Measurements from ENCODE around the gene NHP2.
"Not testable (repeated sequence)": the region's sequence is repeated elsewhere in the genome, so short reads cannot be mapped to it uniquely, and the experiment has no call there.

The NHP2 gene

DNA sequence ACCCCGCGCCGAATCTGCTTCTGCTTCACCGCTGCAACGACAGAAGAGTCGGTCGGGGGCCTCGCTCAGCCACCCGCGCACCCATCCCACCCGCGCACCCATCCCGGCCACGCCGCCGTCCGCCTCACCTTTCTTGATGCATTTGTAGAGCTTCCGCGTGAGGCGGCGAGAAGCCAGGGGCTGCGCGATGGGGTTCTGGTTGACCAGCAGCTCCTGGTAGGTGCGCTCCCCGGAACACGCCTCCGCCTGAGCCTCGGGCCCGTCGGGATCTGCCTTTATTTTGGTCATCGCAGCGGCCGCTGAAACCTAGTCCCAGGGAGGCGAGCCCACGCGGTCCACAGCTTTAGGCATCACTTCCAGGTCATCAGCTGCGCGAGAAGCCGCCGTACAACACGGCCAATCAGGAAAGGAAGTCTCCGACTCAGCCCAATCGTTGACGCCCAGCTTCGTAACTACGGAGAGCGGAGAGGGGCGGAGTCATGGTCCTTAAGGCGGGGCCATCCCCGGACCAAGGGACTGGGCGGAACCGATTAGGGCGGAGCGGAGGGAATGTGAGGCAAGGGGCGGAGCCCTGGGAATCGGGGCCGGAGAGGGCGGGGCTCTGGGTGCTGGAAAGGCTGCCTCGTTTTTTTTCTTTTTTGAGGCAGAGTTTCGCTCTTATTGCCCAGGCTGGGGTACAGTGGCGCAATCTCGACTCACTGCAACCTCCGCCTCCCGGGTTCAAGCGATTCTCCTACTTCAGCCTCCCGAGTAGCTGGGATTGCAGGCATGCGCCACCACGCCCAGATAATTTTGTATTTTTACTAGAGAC, at the start of gene NHP2:
TSS of gene NHP2 (minus strand) at position 356 of the 811 bp plus-strand sequence. CDS start at position 288, 68 bp downstream.
- peak; percentile 99 for DNase-seq

DNA sequence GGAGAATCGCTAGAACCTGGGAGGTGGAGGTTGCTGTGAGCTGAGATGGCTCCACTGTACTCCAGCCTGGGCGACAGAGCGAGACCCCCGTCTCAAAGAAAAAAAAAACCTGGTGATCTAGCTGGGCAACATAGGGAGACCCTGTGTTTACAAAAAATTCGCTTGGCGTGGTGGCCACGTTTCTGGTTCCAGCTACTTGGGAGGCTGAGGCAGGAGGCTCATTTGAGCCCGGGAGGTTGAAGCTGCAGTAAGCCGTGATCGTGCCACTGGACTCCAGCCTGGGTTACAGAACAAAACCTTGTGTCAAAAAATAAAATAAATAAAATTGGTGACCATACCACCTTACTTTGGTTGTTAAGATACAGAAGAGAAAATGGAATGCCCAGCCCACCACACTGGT, 48.9 kb upstream of the NHP2 start:
- DNase-seq, result no peak

DNA sequence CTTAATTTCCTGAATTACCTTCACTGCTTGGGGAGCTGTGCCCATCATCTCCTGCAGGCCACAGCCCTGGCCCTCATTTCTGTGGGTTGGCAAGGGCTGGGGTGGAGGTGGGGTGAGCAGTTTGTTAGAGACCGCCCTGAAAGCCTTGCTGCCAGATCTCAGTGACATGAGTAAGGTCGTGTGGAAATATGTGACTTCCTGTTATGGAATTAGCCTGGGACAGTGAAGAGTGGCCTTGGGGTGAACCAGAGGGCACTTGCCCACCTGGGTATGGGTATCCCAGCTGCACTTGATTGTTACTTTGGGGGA, 48.2 kb upstream of the NHP2 start:
- DNase-seq, result no peak

DNA sequence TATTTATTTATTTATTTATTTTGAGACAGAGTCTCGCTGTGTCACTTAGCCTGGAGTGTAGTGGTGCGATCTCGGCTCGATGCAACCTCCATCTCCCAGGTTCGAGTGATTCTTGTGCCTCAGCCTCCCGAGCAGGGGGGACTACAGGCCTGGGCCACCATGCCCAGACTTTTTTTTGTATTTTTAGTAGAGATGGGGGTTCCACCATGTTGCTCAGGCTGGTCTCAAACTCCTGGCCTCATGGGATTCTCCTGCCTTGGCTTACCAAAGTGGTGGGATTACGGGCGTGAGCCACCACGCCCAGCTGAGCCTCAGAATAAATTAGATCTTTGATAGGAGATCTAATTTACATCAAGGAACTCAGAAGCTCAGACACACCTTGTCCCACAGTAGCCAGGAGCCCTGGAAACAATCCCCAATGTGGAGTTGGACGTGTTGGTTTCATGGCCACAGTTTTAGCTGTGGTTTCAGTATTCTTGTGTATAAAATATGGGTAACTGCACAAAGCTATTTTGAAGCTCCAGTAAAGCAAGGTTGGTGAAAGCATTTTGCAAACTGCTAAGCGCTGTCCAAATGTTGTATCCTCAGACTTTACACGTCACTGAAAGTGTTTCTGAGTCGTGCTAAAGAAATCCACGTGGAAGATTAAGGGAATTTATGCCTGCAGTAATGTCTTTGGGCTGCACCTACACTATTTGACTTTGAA, 47.7 kb upstream of the NHP2 start:
- DNase-seq, result peak; percentile 34

DNA sequence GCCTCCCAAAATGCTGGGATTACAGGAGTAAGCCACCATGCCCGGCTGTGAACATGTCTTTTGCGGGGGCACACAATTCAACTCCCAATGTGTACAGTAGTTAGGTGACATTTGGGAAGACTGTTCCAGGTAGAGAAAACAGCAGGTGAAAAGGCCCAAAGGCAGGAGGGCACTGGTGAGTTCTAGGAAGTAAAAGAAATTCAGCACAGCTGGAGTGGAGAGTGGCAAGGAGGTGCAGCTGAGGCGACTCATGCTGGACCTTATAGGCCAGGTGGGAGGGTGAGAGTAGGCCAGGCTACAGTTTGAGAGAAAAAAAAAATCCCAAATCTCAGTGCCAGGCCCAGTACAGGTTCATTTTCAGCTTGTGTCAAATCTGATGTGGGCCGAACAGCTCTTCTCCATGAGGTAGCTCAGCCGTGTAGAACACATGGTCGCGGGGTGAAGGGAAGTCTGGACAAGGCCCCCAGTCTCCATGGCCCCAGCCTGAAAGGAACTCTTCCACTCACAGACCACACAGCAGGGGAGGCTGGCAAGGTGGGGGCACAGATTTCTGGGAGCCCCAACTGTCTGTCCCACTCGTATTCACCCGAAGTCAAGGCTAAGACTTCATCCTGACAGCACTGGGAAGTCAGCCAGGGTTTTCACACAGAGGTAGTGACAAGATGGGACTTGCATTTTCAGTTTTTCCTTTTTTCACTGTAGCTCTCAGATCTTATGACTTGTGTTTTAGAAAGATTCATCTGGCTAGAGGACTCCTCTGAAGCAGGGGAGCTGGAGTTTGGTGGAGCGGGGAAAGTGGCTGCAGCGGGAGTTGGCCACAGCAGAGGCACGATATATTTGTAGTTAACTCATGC, 46.1 kb upstream of the NHP2 start:
- DNase-seq, result no peak

DNA sequence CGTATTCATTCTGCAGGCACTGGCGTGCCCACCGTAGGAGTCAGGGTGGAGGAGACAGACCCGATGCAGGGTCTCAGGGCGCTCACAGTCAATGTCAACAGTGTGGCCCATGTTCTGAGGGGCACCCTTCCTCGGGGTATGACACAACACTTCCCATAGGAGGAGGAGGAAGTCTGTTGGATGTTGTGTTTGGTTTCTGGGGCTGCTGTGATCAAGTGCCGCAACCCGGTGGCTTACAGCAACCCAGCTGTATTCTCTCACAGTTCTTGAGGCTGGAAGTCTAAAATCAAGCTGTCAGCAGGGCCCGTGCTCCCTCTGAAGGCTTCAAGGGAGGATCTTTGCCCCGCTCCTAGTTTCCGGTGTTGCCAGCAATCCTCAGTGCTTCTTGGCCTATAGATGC, 45.0 kb upstream of the NHP2 start:
- DNase-seq, result no peak

DNA sequence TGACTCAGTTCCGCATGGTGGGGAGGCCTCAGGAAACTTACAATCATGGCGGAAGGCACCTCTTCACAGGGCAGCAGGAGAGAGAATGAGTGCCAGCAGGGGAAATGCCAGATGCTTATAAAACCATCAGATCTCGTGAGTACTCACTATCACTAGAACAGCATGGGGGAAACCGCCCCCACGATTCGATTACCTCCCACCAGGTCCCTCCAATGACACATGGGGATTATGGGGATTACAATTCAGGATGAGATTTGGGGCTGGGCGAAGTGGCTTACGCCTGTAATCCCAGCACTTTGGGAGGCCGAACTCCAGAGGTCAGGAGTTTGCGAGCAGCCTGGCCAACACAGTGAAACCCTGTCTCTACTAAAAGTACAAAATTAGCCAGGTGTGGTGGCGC, 44.5 kb upstream of the NHP2 start:
- not testable (repeated sequence) for DNase-seq

DNA sequence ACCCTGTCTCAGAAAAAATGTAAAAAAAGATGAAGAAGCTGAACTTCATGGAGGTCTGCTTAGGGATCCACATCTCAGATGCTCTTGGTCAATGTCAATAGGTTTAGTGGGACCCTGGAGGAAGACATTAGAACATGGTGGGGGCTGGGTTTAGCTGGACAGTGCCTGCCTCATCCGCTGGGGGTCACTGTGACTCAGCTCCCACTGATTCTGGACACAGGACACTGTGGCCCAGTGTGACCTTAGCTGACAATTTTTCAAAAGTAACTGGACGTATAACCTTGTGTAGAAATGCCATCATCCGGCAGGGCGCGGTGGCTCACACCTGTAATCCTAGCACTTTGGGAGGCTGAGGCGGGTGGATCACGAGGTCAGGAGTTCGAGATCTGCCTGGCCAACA, 43.3 kb upstream of the NHP2 start:
- no peak for DNase-seq

DNA sequence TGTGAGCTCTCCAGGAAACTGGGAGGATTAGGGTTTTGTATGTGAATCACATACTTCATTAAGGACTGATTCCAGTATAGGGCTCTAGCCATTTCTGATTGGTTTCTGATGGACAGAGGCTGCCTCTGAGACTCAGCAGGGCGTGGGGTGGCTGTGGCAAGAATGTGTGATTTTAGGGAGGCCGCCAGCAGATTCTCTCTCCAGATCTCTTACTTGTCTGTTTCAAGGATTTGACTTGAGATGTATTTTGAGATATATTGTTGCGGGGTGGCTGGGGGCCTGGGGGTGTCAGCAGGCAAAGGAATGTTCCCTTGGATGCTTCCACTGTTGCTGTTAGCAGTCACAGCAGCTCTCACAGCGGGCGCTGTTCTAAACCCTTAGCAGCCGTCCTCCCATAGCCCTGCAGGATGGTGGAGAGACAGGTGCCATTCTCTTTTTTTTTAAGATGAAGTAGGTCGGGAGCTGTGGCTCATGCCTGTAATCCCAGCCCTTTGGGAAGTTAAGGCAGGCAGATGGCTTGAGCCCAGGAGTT, 42.7 kb upstream of the NHP2 start:
- DNase-seq, result no peak

DNA sequence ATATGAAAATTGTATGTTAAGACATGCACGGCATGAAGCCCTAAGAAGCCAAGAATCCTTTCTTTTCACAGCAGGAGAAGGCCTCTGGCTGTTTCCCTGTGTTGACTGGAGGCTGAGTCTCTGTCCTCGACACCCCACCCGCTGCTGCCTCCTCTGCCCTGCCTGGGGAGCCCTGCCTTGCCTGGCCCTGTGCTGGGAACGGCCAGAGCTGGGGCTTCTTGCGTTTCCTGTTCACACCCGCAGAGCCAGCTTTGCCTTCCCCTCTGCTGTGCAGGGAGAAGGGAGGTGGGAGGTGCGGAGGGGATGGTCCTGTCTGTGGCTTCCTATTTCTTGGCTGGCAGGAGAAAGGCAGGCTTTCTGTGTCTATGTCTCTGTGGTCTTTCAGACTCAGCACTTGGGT, 40.3 kb upstream of the NHP2 start:
- no peak for DNase-seq

DNA sequence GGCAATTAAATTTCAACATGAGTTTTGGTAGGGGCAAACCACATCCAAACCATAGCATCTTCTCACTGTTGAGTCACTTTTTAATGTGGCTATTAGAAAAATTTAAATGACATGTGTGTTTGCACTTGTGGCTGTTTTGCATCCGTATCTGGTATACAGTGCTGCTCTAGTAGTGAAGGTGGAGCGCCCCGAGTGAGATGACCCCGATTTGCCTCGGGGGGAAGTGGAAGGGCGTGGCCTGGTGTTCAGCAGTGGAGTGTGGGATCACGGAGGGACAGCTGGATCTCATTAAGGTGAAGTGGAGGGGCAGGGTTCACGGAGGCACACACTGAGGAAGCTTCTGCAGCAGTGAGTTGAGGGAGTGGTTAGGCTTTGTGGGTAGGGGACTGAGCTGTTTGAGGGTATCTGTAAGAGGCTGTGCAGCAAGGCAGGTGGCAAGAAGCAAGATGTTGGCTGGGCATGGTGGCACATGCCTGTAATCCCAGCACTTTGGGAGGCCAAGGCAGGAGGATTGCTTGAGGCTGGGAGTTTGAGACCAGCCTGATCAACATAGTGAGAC, 39.6 kb upstream of the NHP2 start:
- no peak for DNase-seq

DNA sequence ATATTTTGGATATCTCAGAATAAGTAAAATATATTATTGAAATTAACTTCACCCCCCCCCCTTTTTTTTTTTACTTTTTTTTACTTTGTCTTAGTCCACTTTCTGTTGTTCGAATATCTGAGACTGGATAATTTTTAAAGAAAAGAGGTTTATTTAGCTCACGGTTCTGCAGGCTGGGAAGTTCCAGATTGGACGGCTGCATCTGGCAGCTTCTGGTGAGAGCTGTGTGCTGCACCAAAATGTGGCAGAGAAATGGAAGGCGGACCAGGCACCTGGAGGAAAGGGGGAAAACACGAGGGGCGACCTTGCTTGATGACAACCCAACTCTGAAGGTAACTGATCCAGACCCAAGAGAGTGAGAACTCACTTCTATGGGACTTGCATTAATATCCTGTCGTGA, 39.1 kb upstream of the NHP2 start:
- DNase-seq, result no peak

DNA sequence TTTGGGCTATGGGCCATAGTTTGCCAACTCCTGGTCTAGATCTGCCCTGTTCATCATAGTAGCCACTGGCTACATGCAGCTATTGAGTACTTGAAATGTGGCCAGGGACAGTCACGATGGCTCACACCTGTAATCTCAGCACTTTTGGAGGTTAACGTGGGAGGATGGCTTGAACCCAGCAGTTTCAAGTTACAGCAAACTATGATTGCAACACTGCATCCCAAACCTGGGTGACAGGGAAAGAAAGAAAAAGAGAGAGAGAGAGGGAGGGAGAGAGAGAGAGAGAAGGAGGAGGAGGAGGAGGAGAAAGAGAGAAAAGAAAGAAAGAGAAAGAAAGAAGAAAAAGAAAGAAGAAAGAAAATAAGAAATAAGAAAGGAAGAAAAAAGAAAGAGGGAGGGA, 38.6 kb upstream of the NHP2 start:
- no peak for DNase-seq

DNA sequence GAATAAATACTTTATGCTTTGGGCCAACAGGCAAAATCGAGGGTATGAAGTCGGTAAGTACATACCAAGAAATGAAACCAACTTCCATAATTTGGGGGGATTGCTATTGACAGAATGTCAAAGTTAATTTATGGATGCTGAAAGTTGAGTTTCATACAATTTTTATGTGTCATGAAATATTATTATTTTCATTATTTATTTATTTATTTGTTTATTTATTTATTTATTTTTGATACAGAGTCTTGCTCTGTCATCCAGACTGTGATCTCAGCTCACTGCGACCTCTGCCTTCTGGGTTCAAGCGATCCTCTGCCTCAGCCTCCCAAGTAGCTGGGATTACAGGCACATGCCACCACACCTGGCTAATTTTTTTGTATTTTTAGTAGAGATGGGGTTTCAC, 38.0 kb upstream of the NHP2 start:
- DNase-seq, result no peak

DNA sequence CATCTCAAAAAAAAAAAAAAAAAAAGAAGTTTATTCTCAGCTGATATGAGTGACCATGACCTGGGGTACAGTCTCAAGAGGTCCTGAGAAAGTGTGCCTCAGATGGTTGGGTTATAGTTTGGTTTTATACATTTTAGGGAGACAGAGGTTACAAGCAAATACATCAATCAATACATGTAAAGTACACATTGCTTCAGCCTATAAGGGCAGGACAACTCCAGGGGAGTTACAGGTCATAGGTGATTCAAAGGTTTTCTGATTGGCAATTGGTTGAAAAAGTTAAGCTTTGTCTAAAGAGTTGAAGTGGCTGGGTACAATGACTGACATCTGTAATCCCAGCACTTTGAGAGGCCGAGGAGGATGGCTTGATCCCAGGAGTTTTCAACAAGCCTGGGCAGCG, 35.7 kb upstream of the NHP2 start:
- DNase-seq, result no peak

DNA sequence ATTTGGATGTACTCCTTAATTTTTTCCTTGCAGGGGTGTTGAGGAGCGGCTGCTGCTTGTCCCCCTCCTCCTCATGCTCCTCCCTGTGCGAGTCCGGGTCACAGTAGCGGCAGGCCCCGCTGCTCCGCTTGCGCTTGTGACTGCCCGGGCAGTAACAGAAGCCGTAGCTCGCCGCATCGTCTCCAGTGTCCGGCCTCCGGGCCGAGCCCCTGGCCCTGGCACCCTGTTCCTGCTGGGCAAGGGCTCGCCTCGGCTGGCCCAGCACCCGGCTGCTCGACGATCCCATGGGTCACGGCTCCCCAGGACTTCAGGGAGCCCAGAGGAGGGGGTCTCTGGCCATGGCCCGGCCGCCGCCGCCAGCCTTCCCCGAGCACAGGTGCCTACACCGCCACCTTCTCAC, 33.3 kb upstream of the NHP2 start, which contains the start of gene GMCL2:
TSS of gene GMCL2 (minus strand) at position 358 of the 400 bp plus-strand sequence. CDS start at position 286, 72 bp downstream.
- DNase-seq, result no peak

DNA sequence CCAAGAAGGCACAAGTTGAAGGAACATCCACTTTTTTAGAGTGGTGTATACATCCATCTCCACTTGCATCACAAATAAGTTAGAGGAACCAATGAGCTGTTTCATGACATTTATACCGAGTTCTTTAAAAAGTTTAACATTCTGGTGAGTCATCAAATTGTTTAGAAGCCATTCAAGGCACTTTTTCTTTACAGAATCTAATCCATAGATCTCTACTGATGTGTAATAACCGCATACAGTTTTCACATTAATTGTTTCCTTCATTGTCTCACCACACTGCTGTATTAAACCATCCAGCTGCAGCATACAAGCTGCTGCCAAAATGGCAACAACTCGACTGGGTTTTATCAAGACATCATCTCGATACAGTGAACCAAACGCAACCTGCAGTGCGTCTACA, 32.7 kb upstream of the NHP2 start:
- peak; percentile 26 for DNase-seq

DNA sequence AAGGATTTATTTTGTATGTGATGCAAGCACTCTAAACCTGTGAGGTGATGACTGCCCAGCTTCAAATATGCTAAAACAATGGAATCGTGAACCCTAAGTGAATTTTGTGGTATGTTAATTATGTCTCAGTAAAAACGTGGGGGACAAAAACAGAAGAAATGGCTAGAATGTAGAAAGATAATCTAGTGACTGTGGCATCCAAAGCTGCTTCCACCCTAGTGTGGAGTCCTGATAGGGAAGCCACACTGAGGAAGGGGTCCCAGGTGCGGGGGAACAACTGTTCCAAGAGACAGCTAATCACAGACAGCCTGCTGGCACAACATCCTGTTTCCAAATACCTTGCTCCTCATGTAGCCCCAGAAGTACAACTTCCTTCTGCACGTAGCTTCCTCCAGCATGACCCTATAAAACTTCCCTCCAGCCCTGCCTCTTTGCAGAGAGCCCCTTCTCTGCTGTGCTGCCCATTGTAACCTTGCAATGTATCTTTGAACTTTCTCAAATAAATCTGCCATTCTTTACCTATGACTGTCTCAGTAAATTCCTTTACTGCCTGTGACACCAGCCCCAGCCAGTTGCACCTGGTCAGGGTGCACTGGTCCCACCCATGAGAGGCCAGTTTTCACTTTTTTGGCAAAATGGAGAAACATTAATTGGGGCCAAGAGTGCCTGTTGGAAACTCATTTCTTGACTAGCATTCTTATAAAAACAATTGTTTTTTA, 28.6 kb upstream of the NHP2 start:
- no peak for DNase-seq

DNA sequence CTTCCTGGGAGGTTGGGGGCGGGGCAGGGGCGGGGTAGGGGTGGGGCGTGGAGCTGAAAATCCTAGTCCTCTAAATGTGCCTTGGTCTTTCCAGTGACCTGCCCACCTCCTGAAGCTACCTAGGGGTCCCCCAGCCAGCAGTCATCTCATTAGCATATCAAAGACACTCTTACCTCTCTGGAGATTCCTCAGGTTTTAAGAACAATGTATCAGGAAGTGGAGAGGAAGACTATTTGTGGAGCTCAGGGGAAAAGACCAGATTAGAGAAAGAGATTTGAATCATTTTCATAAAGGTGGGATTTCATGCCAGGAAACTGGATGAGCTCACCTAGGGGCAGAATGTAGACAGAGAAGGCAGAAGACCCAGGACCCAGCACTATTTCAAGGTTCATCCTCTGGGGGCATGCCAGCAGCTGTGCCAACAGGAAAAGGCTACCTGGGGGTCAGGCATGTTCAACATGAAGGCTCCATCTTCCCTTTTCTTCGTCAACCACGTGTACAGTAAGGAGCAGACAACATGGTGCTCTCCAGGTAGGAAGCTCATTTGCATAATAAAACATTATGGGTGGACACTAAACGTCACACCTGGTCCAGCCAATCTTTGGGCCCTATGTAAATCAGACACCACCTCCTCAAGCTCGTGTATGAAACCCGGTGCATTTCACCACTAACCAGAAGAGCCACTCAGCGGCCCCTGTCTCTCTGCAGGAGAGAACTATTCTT, 26.6 kb upstream of the NHP2 start:
- DNase-seq, result no peak

DNA sequence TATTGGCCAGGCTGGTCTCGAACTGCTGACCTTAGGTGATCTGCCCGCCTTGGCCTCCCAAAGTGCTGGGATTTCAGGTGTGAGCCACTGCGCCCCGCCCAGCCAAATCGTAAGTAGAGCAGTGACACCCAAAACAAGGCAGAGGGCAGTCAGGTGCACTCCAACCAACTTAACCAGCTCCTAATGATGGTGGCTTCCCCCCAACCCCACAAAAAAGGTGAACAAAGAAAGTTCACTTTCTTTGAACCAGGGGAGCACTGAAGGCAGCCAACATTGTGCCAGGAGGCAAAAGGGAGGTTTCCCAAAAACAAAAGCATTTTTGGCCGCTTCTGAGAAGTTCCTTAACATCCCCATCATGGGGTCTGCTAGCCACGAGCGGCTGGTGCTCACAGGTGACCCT, 23.9 kb upstream of the NHP2 start:
- no peak for DNase-seq

DNA sequence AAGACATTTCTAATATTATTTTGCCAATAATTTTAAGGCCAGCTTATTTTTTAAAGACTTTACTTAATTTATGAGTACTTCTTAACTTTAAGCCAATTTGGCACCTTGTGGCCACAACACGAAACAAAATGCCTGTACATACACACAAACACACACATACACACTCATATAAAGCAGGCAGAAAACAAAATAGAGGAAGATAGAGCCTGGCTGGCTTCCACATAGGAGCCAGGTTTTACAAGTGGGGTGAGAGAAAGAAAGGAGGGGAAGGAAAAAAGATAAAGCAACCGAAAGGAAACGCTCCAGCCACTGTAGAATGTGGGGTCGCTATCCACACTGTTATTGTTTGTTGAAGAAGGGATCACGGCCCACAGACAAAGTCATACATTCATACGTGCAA, 23.1 kb upstream of the NHP2 start:
- no peak for DNase-seq

DNA sequence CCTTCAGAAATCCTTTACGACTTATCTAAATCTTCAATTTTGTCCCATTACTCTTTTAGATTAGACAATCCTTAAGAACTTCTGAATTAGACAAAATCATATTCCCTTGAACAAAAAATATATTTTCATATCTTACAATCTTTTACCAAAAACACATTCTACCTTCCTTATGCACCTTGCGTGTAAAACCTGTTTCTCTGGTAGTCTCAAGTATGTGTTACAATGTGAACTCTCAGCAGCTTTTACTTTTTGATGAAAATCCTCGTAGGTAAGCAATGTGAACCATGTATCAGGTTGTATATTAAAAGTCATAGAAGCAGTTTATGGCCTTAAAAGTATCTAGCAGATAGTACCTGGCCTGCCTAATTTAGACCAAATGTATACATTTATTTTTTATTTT, 20.8 kb upstream of the NHP2 start:
- no peak for DNase-seq
